ENCODE measurements around the gene SRBD1. TPM values are rescaled to one million over a fixed set of nuclear protein-coding genes. Genes with fewer than 3 reads are reported as not detected.
A peak's percentile ranks its signal among the peaks of the same experiment; 100 is the strongest.

SRBD1 gene
- total and polyA plus RNA-seq, 5 donors: 4.2 to 13.6 (median 13.0) TPM

DNA sequence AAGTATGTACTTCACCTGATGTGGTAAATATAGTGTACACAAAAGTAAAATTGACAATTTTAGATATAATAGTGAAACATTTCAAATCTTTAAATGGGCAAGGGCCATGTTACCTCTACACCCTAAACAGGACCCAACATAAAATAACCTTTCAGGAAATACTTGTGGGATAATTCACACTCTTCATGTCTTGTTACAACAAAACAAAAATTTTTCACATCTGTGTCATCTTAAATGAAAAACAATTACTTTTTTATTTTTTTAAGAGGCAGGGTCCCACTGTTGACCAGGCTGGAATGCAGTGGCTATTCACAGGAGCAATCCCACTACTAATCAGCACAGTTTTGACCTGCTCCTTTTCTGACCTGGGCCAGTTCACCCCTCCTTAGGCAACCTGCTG lies 42.1 kb downstream of the SRBD1 start:
- Histone ChIP-seq H3K27me3 (ENCODE audit: control insufficient read depth, insufficient read depth) (no peaks in the 10 kb centered on the region), H3K27ac (ENCODE audit: low read length) (no peak overlapping the region), H3K4me1 (ENCODE audit: control insufficient read depth, insufficient read depth, low read length) (no peaks in the 10 kb centered on the region), H3K9me3 (ENCODE audit: control insufficient read depth, low read length) (no peaks in the 10 kb centered on the region), H3K4me3 (ENCODE audit: low read length) (no peak overlapping the region)
- DNase-seq: no peak
- intact Hi-C loops (cut with DNase I): no loop called here
- no peak for ATAC-seq

DNA sequence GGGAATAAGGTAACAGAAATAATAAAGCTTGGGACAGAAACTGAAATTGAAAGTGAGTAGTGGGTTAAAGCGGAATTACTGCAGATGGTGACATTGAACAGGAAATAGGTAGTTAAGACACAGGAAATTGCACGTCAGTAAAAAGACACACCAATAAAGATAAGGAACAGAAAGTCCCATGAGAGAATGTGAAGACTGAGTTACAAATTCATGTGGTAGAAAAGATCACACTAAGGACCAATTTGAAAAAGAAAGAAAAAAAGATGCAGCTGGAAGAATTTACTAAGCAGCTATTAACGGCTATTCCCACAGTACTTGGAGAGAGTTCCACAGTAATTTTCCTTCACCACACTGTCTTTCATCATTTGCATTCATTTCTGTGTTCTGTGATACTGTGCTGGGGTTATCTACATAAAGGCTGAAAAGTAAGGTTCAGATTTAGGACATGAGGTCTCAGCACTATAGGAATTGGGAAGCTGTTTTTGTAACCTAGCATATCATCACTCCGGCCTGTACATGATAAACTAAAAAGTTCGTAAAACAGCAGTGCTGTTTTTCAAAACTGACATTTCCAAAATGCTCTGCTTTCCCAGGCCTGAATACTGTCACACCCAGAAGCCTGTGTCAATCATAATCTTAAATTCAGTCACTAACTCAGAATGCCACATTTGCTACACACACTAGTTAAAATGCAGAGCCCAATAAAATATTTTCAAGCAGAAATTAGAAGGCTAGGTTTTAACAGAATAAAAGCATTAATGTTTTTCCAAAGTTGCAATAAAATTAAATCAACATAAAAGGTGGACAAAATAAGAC lies 42.9 kb downstream of the SRBD1 start:
- peak overlapping the region; percentile 9 for H3K4me3 ChIP-seq (ENCODE audit: low read length)
- no peaks in the 10 kb centered on the region for H3K4me1 ChIP-seq (ENCODE audit: control insufficient read depth, insufficient read depth, low read length)
- no peaks in the 10 kb centered on the region for H3K27me3 ChIP-seq (ENCODE audit: control insufficient read depth, insufficient read depth)
- 50% methylated on average over 5 of the region's 5 CpGs for WGBS
- ATAC-seq: peak; percentile 54 to 75
- H3K27ac ChIP-seq (ENCODE audit: low read length): no peak overlapping the region
- no peaks in the 10 kb centered on the region for H3K9me3 ChIP-seq (ENCODE audit: control insufficient read depth, low read length)
- no peak for DNase-seq
- intact Hi-C loops (cut with DNase I): no loop called here

DNA sequence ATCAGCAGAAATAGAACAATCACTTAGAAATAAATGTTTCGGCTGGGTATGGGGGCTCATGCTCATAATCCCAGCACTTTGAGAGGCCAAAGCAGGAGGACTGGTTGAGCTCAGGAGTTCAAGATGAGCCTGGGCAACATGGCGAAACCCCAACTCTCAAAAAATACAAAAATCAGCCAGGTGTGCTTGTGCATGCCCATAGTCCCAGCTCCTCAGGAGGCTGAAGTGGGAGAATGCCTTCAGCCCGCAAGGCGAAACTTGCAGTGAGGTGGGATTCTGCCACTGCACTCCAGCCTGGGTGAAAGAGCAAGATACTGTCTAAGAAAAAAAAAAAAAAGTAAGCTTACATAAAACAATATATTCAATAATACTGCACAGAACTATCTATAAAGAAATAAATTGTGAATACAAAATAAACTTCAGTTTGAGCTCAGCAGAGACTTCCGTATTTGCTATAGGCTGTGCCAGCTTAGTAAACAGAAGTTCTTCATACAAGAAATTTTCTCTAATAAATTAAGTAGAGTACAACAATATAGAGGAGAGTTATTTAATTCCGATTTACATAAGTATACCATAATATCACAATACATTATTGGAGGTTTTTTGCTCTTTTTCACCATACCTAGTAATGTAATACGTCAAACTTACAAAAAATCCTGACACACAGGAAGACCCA lies 43.6 kb downstream of the SRBD1 start:
- Histone ChIP-seq H3K4me1 (ENCODE audit: control insufficient read depth, insufficient read depth, low read length) (no peaks in the 10 kb centered on the region), H3K4me3 (ENCODE audit: low read length) (no peak overlapping the region), H3K9me3 (ENCODE audit: control insufficient read depth, low read length) (no peaks in the 10 kb centered on the region), H3K27me3 (ENCODE audit: control insufficient read depth, insufficient read depth) (no peaks in the 10 kb centered on the region), H3K27ac (ENCODE audit: low read length) (peak overlapping the region; percentile 42)
- WGBS: 85% methylated on average over 7 of the region's 7 CpGs
- intact Hi-C loops (cut with DNase I): no loop called here
- ATAC-seq (no peak), DNase-seq (no peak)

DNA sequence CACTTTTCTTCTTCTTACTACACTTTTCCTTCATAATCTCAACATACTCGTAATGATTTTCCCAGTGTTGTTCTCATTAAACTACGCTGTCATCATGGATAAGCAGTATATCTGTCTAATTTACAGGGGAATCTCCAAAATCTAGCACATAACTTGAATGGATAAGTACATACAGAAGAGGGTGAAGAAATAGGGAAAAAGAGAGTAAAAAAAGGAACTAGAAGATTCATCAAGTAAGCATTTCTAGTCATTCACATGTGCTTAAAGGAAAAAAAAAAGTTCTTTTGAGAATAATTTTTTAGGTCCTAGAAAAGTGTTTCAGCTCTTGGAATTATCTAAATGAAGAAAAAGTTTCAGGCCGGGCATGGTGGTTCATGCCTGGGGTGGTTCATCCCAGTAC lies 51.6 kb downstream of the SRBD1 start:
- Histone ChIP-seq H3K4me1 (ENCODE audit: control insufficient read depth, insufficient read depth, low read length) (no peaks in the 10 kb centered on the region), H3K27me3 (ENCODE audit: control insufficient read depth, insufficient read depth) (no peaks in the 10 kb centered on the region), H3K27ac (ENCODE audit: low read length) (no peak overlapping the region), H3K4me3 (ENCODE audit: low read length) (no peak overlapping the region), H3K9me3 (ENCODE audit: control insufficient read depth, low read length) (no peaks in the 10 kb centered on the region)
- WGBS: 97% methylated on average over 3 of the region's 3 CpGs
- intact Hi-C loops (cut with DNase I): no loop called here
- DNase-seq (no peak), ATAC-seq (no peak)

DNA sequence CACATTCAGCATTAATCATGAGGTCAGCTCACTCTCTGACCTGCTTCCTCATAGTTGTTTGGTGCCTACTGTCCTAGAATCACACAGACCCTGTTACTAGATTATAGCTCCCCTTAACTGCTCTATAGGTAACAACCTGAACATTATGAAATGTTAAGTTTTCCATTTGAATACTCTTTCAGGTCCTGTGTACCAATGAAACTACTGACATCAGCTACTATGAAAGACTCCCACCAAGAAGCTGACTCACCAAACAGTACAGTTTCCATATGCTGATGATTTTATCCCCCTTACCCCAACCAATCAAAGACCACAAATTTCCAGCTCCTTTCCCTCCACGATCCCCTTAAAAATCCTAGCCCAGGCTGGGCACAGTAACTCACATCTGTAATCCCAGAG lies 56.3 kb downstream of the SRBD1 start:
- H3K4me3 ChIP-seq (ENCODE audit: low read length): no peak overlapping the region
- intact Hi-C loops (cut with DNase I): no loop called here
- no peaks in the 10 kb centered on the region for H3K9me3 ChIP-seq (ENCODE audit: control insufficient read depth, low read length)
- ATAC-seq: no peak
- peak overlapping the region; percentile 26 for H3K27ac ChIP-seq (ENCODE audit: low read length)
- DNase-seq: no peak
- H3K27me3 ChIP-seq (ENCODE audit: control insufficient read depth, insufficient read depth): no peaks in the 10 kb centered on the region
- H3K4me1 ChIP-seq (ENCODE audit: control insufficient read depth, insufficient read depth, low read length): no peaks in the 10 kb centered on the region
- 92% methylated on average over 1 of the region's 1 CpG for WGBS

DNA sequence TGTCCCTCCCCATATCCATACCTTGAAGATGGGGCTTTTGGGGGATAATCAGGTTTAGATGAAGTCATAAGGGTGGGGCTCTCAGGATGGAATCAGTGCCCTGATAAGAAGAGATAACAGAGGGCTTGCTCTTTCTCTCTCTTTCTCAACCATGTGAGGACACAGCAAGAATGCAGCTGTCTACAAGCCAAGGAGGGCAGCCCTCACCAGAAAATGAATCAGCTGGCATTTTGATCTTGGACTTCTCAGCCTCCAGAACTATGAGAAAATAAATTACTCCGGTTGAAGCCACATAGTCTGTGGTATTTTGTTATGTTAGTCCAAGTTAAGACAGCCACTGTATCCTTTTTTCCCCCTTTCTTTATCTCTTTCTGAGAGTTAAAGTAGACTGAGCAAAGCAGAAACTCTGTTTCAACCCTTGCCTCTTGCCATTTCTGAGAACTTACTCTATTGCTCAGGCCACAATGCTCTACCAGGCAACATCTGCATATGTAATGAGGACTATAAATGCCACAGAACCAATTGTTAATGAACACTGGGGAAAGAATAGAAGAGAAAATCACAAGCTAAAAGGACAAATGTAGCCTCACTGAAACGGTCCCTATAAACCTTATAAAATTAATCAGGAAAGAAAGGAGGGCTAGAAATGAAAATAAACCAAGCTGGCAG lies 56.9 kb downstream of the SRBD1 start:
- intact Hi-C loops (cut with DNase I): no loop called here
- no peaks in the 10 kb centered on the region for H3K27me3 ChIP-seq (ENCODE audit: control insufficient read depth, insufficient read depth)
- H3K9me3 ChIP-seq (ENCODE audit: control insufficient read depth, low read length): no peaks in the 10 kb centered on the region
- ATAC-seq: no peak
- no peak for DNase-seq
- H3K4me1 ChIP-seq (ENCODE audit: control insufficient read depth, insufficient read depth, low read length): no peaks in the 10 kb centered on the region
- H3K4me3 ChIP-seq (ENCODE audit: low read length): no peak overlapping the region
- WGBS: 50% methylated on average over 2 of the region's 2 CpGs
- H3K27ac ChIP-seq (ENCODE audit: low read length): no peak overlapping the region

DNA sequence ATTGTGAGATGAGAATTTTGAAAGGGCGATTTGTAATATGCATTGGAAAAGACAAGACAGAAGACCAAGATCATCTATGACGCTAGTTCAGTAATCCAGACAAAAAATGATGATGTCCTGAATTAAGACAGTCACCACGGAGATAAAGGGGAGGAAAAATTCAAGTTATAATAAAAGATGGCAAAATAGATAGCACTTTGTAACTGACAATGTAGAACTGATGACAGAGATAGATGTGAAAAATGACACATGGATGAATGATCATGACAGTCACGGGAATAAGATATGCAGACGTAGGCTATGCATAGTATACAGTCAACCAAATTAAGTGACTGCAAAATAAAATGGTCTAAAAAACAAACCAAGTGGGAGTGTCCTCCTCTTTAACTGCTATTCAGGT lies 59.2 kb downstream of the SRBD1 start:
- DNase-seq (no peak), ATAC-seq (no peak)
- intact Hi-C loops (cut with DNase I): no loop called here
- H3K4me1 ChIP-seq (ENCODE audit: control insufficient read depth, insufficient read depth, low read length): no peaks in the 10 kb centered on the region
- no peaks in the 10 kb centered on the region for H3K27me3 ChIP-seq (ENCODE audit: control insufficient read depth, insufficient read depth)
- H3K9me3 ChIP-seq (ENCODE audit: control insufficient read depth, low read length): no peaks in the 10 kb centered on the region
- no peak overlapping the region for H3K4me3 ChIP-seq (ENCODE audit: low read length)
- no peak overlapping the region for H3K27ac ChIP-seq (ENCODE audit: low read length)
- WGBS: 97% methylated on average over 5 of the region's 5 CpGs

DNA sequence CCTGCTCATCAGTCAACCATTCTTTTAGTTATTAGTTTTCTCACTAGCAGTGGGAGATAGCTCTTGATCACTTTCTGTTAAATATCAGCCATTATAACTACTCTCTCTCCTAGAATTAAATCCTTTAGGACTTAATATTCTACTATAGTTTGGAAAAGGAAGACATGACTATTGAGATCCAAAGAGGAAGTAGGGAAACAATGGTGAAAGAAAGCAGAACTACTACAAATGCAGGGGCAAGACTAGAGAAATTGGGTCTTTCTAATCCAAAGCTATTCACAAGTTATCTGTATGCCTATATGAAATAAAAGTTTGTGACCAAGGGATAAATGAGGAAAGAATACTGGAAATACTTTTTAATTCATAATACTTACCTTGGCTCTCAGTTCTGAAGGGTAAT lies 65.1 kb downstream of the SRBD1 start:
- Histone ChIP-seq H3K4me1 (ENCODE audit: control insufficient read depth, insufficient read depth, low read length) (no peaks in the 10 kb centered on the region), H3K9me3 (ENCODE audit: control insufficient read depth, low read length) (no peaks in the 10 kb centered on the region), H3K27me3 (ENCODE audit: control insufficient read depth, insufficient read depth) (no peaks in the 10 kb centered on the region), H3K27ac (ENCODE audit: low read length) (no peak overlapping the region), H3K4me3 (ENCODE audit: low read length) (no peak overlapping the region)
- intact Hi-C loops (cut with DNase I): no loop called here
- ATAC-seq (no peak), DNase-seq (no peak)

DNA sequence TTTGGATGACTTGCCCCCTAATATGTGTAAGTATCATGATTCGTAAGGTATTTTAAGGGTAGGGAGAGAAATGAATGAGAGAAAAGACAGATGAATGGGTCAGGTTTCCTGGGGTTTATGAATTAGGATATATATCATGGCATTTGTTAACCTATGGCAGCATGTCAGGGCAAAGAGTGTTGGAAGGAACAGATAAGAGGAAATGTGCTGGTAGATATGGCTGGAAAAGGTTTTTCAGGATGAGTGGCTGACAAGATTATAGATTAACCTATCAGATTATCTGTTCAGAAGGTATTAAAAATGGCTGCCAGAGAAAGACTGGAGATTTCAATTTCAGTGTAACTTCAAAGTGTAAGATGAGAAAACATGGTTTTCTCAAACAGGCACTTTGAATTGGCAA lies 67.8 kb downstream of the SRBD1 start:
- intact Hi-C loops (cut with DNase I): no loop called here
- 97% methylated on average over 1 of the region's 1 CpG for WGBS
- no peaks in the 10 kb centered on the region for H3K4me1 ChIP-seq (ENCODE audit: control insufficient read depth, insufficient read depth, low read length)
- no peak overlapping the region for H3K4me3 ChIP-seq (ENCODE audit: low read length)
- ATAC-seq (no peak), DNase-seq (no peak)
- H3K27me3 ChIP-seq (ENCODE audit: control insufficient read depth, insufficient read depth): no peaks in the 10 kb centered on the region
- H3K9me3 ChIP-seq (ENCODE audit: control insufficient read depth, low read length): no peaks in the 10 kb centered on the region
- no peak overlapping the region for H3K27ac ChIP-seq (ENCODE audit: low read length)

DNA sequence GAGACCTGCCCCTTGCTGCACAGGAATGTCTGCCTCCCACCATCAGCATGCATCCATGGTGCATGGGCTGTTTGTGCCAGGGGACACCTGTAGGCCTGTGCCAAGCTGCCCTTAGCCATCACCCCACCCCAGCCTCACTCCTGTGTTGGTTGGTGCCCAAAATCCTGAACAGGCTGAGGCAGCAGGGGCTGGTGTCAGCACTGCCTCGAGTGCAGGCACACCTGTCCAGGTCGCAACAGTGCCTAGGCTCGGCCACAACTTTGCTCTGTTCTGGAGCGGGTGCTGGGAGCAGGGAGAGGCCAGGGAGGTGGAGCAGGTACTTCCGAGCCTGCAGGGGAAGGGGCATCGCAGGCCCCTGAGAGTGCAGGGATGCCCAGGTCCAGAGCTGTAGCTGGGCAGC lies 69.1 kb downstream of the SRBD1 start:
- intact Hi-C loops (cut with DNase I): no loop called here
- no peaks in the 10 kb centered on the region for H3K4me1 ChIP-seq (ENCODE audit: control insufficient read depth, insufficient read depth, low read length)
- peak in 1 of 2 donors; percentile 31 for ATAC-seq
- no peaks in the 10 kb centered on the region for H3K27me3 ChIP-seq (ENCODE audit: control insufficient read depth, insufficient read depth)
- WGBS: 97% methylated on average over 6 of the region's 6 CpGs
- H3K27ac ChIP-seq (ENCODE audit: low read length): no peak overlapping the region
- H3K9me3 ChIP-seq (ENCODE audit: control insufficient read depth, low read length): no peaks in the 10 kb centered on the region
- H3K4me3 ChIP-seq (ENCODE audit: low read length): no peak overlapping the region
- DNase-seq: peak in 1 of 3 donors; percentile 30

DNA sequence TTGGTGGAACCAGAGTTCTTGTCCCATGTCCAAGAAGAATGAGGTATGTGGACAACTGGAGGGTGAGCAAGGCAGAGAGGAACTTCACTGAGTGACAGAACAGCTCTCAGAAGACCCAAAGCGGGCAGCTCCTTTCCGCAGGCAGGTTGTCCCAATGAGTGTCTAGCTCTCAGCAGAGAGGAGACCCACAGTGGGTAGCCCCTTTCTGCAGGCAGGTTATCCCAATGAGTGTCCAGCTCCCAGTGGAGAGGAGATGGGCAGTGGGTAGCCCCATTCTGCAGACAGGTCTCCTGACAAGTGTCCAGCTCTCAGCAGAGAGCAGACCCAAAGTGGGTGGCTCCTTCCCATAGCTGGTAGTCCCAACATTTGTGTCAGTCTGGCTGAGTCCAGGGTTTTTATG lies 69.6 kb downstream of the SRBD1 start:
- Histone ChIP-seq H3K27me3 (ENCODE audit: control insufficient read depth, insufficient read depth) (no peaks in the 10 kb centered on the region), H3K27ac (ENCODE audit: low read length) (no peak overlapping the region), H3K4me1 (ENCODE audit: control insufficient read depth, insufficient read depth, low read length) (no peaks in the 10 kb centered on the region), H3K9me3 (ENCODE audit: control insufficient read depth, low read length) (no peaks in the 10 kb centered on the region), H3K4me3 (ENCODE audit: low read length) (no peak overlapping the region)
- WGBS: 98% methylated on average over 2 of the region's 2 CpGs
- intact Hi-C loops (cut with DNase I): no loop called here
- DNase-seq: no peak
- no peak for ATAC-seq
